GM12874 (cell line): ENCODE measurements around the gene WDR70.

ENCODE experiments used
- CTCF ChIP-seq: IDR thresholded peaks from 2 replicates; pipeline ENCODE4 v1.5.1; 2011; ENCODE audit warnings: low read depth, mild to moderate bottlenecking, control low read depth, low read length, moderate library complexity; ENCODE audit not compliant: insufficient read depth

The WDR70 gene

DNA sequence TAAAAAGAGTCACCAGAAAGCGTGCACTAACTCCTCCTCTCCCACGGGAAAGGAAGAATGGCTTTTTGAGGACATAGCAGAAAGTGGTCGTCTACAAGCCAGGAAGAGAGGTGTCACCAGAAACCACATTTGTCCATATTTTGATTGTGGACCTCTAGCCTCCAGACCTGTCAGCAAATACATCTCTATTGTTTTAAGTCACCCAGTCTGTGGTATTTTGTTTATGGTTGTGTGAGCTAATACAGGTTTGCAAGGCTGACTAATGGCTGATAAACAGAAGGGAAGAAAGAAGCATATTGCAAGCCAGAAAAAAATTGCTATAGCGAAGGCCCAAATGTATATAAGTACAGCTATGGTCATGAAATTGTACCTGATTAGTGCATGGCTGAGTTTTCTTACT lies 21.4 kb downstream of the WDR70 start:
- TF ChIP-seq CTCF = no peak

- no peak for TF ChIP-seq CTCF
These were observed 33.4 kb downstream of the WDR70 start for GRCh38 chr5:37412515-37412914.

DNA sequence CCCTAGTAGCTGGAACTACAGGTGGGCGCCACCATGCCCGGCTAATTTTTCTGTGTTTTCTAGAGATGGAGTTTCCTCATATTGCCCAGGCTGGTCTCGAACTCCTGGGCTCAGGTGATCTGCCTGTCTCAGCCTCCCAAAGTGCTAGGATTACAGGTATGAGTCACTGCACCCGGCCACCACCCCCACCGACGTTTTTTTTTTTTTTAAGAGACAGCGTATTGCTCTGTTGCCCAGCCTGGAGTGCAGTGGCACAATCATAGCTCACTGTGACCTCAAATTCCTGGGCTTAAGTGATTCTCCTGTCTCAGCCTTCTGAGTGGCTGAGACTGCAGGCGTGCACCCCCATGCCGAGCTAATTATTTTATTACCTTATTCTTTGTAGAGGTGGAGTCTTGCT lies 38.2 kb downstream of the WDR70 start:
- TF ChIP-seq CTCF = no peak

- no peak for TF ChIP-seq CTCF
These were observed 45.3 kb downstream of the WDR70 start for GRCh38 chr5:37424441-37424840.

DNA sequence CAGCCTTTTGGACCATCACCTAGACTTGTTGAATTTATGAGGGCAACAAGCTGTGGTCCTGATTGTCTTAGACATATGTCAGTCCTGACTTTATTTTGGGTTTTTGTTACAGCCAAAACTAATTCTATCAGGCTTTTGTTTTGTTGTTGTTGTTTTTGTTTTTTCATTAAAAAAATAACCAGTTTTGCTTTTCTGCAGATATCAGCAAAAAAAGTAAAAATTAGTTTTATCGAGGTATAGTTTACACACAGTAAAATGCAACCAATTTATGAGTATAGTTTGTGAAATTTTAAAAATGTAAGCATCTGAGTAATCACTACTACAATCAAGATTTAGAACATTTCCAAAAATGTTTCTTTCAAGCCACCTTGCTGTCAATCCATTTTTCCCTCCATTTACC lies 48.9 kb downstream of the WDR70 start:
- no peak for TF ChIP-seq CTCF

GRCh38 chr5:37435261-37435660 lies 56.1 kb downstream of the WDR70 start:
- TF ChIP-seq CTCF = no peak

GRCh38 chr5:37436146-37436934 lies 57.2 kb downstream of the WDR70 start:
- TF ChIP-seq CTCF = no peak
